Activated CD4-positive, alpha-beta memory T cell treated with anti-CD3 and anti-CD28 coated beads, Interleukin-2, amount 10 ng/mL, durations not matched to agents 7 days and 5 days (primary cell): ENCODE measurements around the gene KCNQ1. TPM values are rescaled to one million over a fixed set of nuclear protein-coding genes. Genes with fewer than 3 reads are reported as not detected.

Experiments
- CTCF ChIA-PET: fragments of 350-600 bp; sonication (Branson Sonifier 250); formaldehyde crosslinking; loops from one replicate; lab custom pipeline; 2021; ENCODE audit warnings: antibody characterized with exemption, inconsistent platforms; lab: Charles Lee
- POLR2A ChIA-PET: fragments of 350-600 bp; sonication (Branson Sonifier 250); formaldehyde crosslinking; loops from one replicate; lab custom pipeline; 2021; ENCODE audit warnings: antibody characterized with exemption; lab: Charles Lee
- DNase-seq: peaks from one replicate; pipeline ENCODE4 v3.0.0-alpha.2; 2020
- H3K27ac Mint-ChIP-seq: one replicate; pipeline ENCODE4 v1.8.0; 2021; ENCODE audit warnings: mild to moderate bottlenecking, mixed read lengths
- H3K27me3 Mint-ChIP-seq: one replicate; pipeline ENCODE4 v1.8.0; 2021; ENCODE audit warnings: mixed read lengths
- H3K36me3 Mint-ChIP-seq: one replicate; pipeline ENCODE4 v1.8.0; 2021; ENCODE audit warnings: low read depth, mixed read lengths
- H3K4me1 Mint-ChIP-seq: one replicate; pipeline ENCODE4 v1.8.0; 2021; ENCODE audit warnings: mixed read lengths
- H3K4me3 Mint-ChIP-seq: one replicate; pipeline ENCODE4 v1.8.0; 2021; ENCODE audit warnings: mild to moderate bottlenecking, mixed read lengths
- H3K9me3 Mint-ChIP-seq: one replicate; pipeline ENCODE4 v1.8.0; 2021; ENCODE audit warnings: mixed read lengths
- total RNA-seq, 2 experiments: library from RNA; stranded (reverse); gene quantifications; one replicate each; pipeline ENCODE4 v1.2.3, GENCODE V29; 2021

The KCNQ1 gene
- total RNA-seq, 2 experiments from 2014 or later: 14.8 to 15.0 TPM

GRCh38 chr11:2779499-2779980 is 334.7 kb downstream of the KCNQ1 start:
- ChIA-PET CTCF (no interaction called here), POLR2A (no interaction called here)
- DNase-seq: peak; percentile 8
- Mint-ChIP-seq H3K4me1 (peaks cover 5% of the 10 kb centered on the region), H3K36me3 (no peaks in the 10 kb centered on the region), H3K27me3 (peaks cover 2% of the 10 kb centered on the region), H3K4me3 (no peak overlapping the region), H3K9me3 (no peaks in the 10 kb centered on the region), H3K27ac (no peak overlapping the region)

DNA sequence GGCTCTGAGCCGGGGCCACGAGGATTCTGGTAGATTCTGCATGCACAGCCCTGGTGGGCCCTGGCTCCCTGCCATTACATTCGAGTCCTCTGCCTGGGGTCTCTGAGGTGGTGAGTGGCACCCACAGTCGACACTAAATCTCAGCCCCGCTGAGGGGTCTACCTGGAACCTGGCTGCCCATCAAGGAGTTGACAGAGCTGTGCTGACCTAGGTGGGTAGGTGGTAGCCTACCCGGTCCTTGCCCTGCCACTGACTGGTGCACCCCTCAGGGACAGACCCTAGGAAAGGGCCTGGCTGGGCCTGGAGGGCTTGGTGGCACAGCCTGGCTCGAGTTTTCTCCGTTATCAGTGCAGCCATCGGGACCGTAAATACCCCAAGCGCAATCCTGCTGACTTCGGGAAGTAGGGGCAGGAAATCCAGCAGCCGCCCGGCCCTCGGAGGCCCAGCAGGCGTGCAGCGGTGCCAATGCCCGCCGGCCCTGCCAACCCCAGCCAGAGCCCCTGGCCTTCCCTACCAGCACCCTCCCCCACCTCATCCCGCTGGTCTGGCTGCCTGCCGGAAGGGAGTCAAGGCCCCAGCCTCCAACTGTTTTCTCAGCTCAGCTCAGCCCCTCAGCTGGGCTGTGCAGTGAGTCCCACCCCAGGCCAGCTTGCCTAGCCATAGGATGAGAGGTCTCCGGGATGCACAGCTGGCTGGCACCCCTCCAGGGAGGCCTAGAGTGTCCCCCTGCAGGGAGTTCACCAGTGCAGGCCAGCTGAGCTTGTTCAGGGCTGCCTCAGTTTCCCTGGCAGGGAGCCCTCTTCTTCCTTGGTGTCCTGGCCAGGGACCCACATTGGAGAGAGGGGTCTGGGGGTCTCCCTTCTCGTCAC is 335.4 kb downstream of the KCNQ1 start:
- no peak overlapping the region for H3K27ac Mint-ChIP-seq
- no peaks in the 10 kb centered on the region for H3K36me3 Mint-ChIP-seq
- no peaks in the 10 kb centered on the region for H3K9me3 Mint-ChIP-seq
- POLR2A ChIA-PET: no interaction called here
- DNase-seq: peak; percentile 13
- H3K27me3 Mint-ChIP-seq: peaks cover 4% of the 10 kb centered on the region
- H3K4me3 Mint-ChIP-seq: no peak overlapping the region
- CTCF ChIA-PET: no interaction called here
- no peaks in the 10 kb centered on the region for H3K4me1 Mint-ChIP-seq

- no peak for DNase-seq
- CTCF ChIA-PET: no interaction called here
- H3K9me3 Mint-ChIP-seq: no peaks in the 10 kb centered on the region
Observed at GRCh38 chr11:2780850-2781407, 336.1 kb downstream of the KCNQ1 start.

DNA sequence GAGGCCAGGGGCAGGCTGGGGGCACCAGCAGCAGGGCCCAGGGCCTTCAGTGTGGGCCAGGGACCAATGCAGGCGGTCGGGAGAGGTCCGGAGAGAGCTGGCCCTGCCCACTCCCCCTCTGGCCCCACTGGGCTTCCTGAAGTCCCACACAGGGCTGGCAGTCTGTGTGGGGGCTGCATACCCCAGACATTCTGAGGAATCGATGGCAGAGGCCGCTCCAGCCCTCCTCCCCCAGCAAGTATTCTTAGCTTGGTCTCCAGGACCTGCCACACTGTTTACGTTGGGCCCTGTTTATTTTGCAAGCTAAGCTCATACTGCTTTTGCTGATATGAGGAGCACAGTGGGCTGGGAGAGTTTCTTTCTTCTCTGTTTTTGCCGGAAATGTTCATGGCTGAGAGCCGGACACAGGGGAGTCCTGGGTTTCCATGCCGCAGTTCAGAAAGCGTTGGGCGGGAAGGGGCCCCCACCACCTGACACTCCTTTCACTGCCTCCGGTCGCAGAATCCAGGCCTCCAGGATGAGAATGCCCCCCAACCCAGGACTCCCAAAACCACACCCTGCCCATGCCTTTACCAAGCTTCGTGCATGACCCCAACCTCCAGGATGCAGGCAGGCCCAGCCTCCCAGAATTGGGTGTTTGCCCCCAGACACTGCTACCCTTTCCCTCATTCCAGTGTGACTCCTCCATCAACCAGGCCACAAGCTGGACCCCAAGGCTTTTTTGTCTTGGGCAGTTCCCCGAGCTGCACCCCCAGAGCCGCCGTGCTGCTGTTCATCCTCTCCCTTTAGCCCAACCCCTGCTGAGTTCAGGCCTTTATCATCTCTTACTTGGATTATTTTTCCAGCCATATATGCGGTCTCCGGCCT is 336.8 kb downstream of the KCNQ1 start:
- H3K4me1 Mint-ChIP-seq: no peaks in the 10 kb centered on the region
- H3K9me3 Mint-ChIP-seq: no peaks in the 10 kb centered on the region
- CTCF ChIA-PET: no interaction called here
- POLR2A ChIA-PET: no interaction called here
- no peaks in the 10 kb centered on the region for H3K36me3 Mint-ChIP-seq
- H3K27me3 Mint-ChIP-seq: peaks cover 8% of the 10 kb centered on the region
- H3K27ac Mint-ChIP-seq: no peak overlapping the region
- peak; percentile 7 for DNase-seq
- H3K4me3 Mint-ChIP-seq: no peak overlapping the region

More at GRCh38 chr11:2780850-2781407, 336.1 kb downstream of the KCNQ1 start:
- Mint-ChIP-seq H3K27ac (no peak overlapping the region), H3K36me3 (no peaks in the 10 kb centered on the region), H3K27me3 (peaks cover 4% of the 10 kb centered on the region), H3K4me1 (no peaks in the 10 kb centered on the region), H3K4me3 (no peak overlapping the region)
- POLR2A ChIA-PET: no interaction called here

DNA sequence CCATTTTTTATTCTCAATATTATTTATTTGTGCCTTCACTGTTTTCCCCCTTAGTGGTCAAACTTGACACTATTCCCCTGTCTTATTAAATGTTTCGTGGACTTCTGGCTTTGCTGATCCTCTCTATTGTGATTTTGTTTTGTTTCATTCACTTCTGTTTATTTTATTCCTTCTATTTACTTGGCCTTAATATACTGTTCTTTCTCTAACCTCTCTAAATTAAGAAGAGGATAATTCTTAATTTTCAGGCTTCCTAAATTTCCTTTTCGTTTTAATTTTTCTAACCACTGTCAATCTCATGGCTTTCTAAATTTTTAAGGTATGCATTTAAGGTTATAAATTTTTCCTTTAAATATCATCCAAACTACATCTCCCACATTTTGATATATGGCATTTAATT is 338.0 kb downstream of the KCNQ1 start:
- H3K4me3 Mint-ChIP-seq: no peak overlapping the region
- H3K27me3 Mint-ChIP-seq: peaks cover 8% of the 10 kb centered on the region
- DNase-seq: no peak
- H3K36me3 Mint-ChIP-seq: no peaks in the 10 kb centered on the region
- H3K27ac Mint-ChIP-seq: no peak overlapping the region
- ChIA-PET CTCF (no interaction called here), POLR2A (no interaction called here)
- no peaks in the 10 kb centered on the region for H3K4me1 Mint-ChIP-seq
- no peaks in the 10 kb centered on the region for H3K9me3 Mint-ChIP-seq

DNA sequence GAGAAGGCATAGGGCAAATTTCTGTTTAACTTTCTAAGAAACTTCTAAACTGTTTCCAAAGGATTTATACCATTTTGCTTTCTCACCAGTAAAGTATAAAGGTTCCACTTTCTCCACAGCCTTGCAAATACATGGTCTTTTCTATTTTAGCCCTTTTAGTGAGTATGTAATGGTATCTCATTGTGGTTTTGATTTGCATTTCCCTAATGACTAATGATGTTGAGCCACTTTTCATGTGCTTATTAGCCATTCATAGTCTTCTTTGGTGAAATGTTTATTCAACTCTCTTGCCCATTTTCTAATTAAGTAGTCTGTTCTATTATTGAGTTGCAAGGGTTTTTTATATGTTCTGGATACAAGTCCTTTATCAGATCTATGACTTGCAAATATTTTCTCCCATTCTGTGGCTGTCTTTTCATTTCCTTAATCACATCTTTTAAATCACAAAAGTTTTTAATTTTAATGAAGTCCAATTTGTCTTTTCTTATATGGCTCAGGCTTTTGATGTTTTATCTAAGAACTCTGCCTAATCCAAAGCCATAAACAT is 338.8 kb downstream of the KCNQ1 start:
- ChIA-PET POLR2A (no interaction called here), CTCF (no interaction called here)
- DNase-seq: no peak
- H3K9me3 Mint-ChIP-seq: no peaks in the 10 kb centered on the region
- H3K27me3 Mint-ChIP-seq: peaks cover 8% of the 10 kb centered on the region
- H3K4me1 Mint-ChIP-seq: no peaks in the 10 kb centered on the region
- no peak overlapping the region for H3K27ac Mint-ChIP-seq
- no peaks in the 10 kb centered on the region for H3K36me3 Mint-ChIP-seq
- H3K4me3 Mint-ChIP-seq: no peak overlapping the region

GRCh38 chr11:2787816-2788167 is 343.0 kb downstream of the KCNQ1 start:
- Mint-ChIP-seq H3K36me3 (no peaks in the 10 kb centered on the region), H3K27ac (no peak overlapping the region), H3K4me1 (no peaks in the 10 kb centered on the region), H3K4me3 (no peak overlapping the region), H3K9me3 (no peaks in the 10 kb centered on the region), H3K27me3 (peaks cover 8% of the 10 kb centered on the region)
- no peak for DNase-seq
- POLR2A ChIA-PET: no interaction called here
- CTCF ChIA-PET: no interaction called here

DNA sequence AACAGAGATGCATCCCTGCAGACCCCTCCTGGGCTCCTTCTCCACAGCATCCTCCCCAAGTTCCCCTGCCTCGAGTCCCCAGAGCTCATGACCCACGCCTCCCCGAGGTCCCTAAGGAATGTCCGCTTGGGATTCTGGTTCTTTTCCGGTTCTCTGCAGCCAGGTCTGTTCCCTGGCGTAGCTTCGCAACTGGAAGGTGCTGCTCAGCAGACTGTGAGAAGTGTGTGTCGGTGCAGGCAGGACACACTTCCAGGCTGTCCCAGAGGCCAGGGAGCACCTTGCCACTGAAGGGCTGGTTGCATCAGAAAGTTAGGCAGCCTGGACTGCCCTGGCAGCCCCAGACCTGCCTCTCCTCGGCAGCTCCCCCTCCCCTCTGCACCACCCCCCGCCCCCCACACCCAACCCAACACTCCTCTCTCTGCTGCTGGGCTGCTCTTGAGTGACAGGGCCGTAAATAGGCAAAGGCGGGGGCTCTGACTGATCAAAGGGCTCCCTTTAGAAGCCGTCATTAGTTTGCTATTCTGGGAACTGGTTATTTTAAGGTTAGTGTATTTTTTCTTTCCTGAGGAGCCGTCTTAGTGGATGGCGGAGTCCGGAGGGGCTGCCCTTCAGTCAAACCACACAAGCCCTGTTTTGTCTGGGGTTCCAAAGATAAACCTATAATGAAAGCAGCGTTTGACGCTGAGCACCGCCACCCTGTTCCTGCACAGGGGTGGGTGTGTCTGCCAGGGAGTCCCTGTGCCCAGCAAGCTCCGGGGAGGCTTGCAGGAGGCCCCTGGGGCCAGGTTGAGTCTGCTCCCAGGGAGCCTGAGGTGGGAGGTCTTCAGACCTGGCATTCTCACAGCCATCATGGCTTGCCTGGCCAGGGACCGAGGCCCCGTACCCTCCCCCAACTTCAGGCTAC is 343.6 kb downstream of the KCNQ1 start:
- H3K27me3 Mint-ChIP-seq: peaks cover 8% of the 10 kb centered on the region
- ChIA-PET POLR2A (no interaction called here), CTCF (no interaction called here)
- H3K4me1 Mint-ChIP-seq: no peaks in the 10 kb centered on the region
- no peak overlapping the region for H3K27ac Mint-ChIP-seq
- no peaks in the 10 kb centered on the region for H3K9me3 Mint-ChIP-seq
- H3K4me3 Mint-ChIP-seq: no peak overlapping the region
- no peak for DNase-seq
- H3K36me3 Mint-ChIP-seq: no peaks in the 10 kb centered on the region

DNA sequence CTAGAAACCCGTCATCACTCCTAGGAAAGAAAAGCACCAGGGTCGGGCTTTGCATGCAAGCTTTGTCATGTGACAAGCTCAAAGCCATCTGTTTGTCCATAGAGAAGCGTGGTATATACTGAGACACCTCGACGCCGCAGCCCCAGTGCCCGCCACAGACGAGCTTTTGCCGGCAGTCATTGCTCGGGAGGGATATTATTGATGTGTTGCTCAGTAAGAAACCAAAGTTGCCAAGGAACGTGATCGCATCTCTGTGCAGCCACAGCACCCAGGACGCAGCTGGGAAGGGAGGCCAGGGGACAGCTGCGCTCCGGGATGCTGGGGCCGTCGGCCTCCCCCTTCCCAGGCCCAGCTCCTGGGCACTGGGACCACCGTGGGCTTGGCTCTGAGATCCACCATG is 344.5 kb downstream of the KCNQ1 start:
- no peaks in the 10 kb centered on the region for H3K9me3 Mint-ChIP-seq
- peaks cover 8% of the 10 kb centered on the region for H3K27me3 Mint-ChIP-seq
- CTCF ChIA-PET: no interaction called here
- H3K36me3 Mint-ChIP-seq: no peaks in the 10 kb centered on the region
- POLR2A ChIA-PET: no interaction called here
- no peak overlapping the region for H3K27ac Mint-ChIP-seq
- no peak for DNase-seq
- no peak overlapping the region for H3K4me3 Mint-ChIP-seq
- no peaks in the 10 kb centered on the region for H3K4me1 Mint-ChIP-seq

GRCh38 chr11:2789791-2790567 is 345.2 kb downstream of the KCNQ1 start:
- CTCF ChIA-PET: no interaction called here
- no peaks in the 10 kb centered on the region for H3K4me1 Mint-ChIP-seq
- H3K27me3 Mint-ChIP-seq: peaks cover 4% of the 10 kb centered on the region
- POLR2A ChIA-PET: no interaction called here
- no peaks in the 10 kb centered on the region for H3K9me3 Mint-ChIP-seq
- H3K36me3 Mint-ChIP-seq: no peaks in the 10 kb centered on the region
- DNase-seq: no peak
- no peak overlapping the region for H3K4me3 Mint-ChIP-seq
- H3K27ac Mint-ChIP-seq: no peak overlapping the region

GRCh38 chr11:2790568-2790921 is 345.7 kb downstream of the KCNQ1 start:
- Mint-ChIP-seq H3K27ac (no peak overlapping the region), H3K36me3 (no peaks in the 10 kb centered on the region), H3K4me3 (no peak overlapping the region), H3K9me3 (no peaks in the 10 kb centered on the region), H3K27me3 (peaks cover 4% of the 10 kb centered on the region), H3K4me1 (no peaks in the 10 kb centered on the region)
- DNase-seq: no peak
- ChIA-PET CTCF (no interaction called here), POLR2A (no interaction called here)

- Mint-ChIP-seq H3K4me1 (no peaks in the 10 kb centered on the region), H3K36me3 (no peaks in the 10 kb centered on the region), H3K9me3 (no peaks in the 10 kb centered on the region), H3K4me3 (no peak overlapping the region), H3K27ac (no peak overlapping the region), H3K27me3 (peaks cover 3% of the 10 kb centered on the region)
- no peak for DNase-seq
- ChIA-PET POLR2A (no interaction called here), CTCF (no interaction called here)
Observed at GRCh38 chr11:2791139-2791520, 346.3 kb downstream of the KCNQ1 start.
